ENCODE measurements around the gene POU1F1.

POU1F1 gene

GRCh38 chr3:87218560-87218959 lies 57.8 kb downstream of the POU1F1 start:
- H3K4me1 ChIP-seq (ENCODE audit: insufficient read depth, poor library complexity, severe bottlenecking) = no peaks in the 10 kb centered on the region
- no peak overlapping the region for H3K27ac ChIP-seq (ENCODE audit: poor library complexity, severe bottlenecking)
- TF ChIP-seq, protein P1, sequence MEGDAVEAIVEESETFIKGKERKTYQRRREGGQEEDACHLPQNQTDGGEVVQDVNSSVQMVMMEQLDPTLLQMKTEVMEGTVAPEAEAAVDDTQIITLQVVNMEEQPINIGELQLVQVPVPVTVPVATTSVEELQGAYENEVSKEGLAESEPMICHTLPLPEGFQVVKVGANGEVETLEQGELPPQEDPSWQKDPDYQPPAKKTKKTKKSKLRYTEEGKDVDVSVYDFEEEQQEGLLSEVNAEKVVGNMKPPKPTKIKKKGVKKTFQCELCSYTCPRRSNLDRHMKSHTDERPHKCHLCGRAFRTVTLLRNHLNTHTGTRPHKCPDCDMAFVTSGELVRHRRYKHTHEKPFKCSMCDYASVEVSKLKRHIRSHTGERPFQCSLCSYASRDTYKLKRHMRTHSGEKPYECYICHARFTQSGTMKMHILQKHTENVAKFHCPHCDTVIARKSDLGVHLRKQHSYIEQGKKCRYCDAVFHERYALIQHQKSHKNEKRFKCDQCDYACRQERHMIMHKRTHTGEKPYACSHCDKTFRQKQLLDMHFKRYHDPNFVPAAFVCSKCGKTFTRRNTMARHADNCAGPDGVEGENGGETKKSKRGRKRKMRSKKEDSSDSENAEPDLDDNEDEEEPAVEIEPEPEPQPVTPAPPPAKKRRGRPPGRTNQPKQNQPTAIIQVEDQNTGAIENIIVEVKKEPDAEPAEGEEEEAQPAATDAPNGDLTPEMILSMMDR (IDR thresholded peaks at IDR 0.05; ENCODE audit: poor library complexity, severe bottlenecking) = no peak
- ATAC-seq (ENCODE audit: low read depth) = no peak
- H3K4me3 ChIP-seq (ENCODE audit: severe bottlenecking) = no peak overlapping the region
- H3K27me3 ChIP-seq (ENCODE audit: insufficient read depth, poor library complexity, severe bottlenecking) = no peaks in the 10 kb centered on the region
- no peak for DNase-seq (ENCODE audit: low spot score)
- H3K36me3 ChIP-seq (ENCODE audit: low read depth) = no peaks in the 10 kb centered on the region
- no peaks in the 10 kb centered on the region for H3K9me3 ChIP-seq (ENCODE audit: severe bottlenecking)

Data from RWPE2 (cell line).